Stimulated activated CD8-positive, alpha-beta memory T cell treated with anti-CD3 and anti-CD28 coated beads, Interleukin-4, amount 100 ng/mL, for 48 hours (primary cell): ENCODE measurements around the gene ST6GALNAC3.
"Not testable (repeated sequence)": the region's sequence is repeated elsewhere in the genome, so short reads cannot be mapped to it uniquely, and the experiment has no call there.

Experiments
- DNase-seq: peaks from one replicate; pipeline ENCODE4 v3.0.0-alpha.2; 2020

Gene ST6GALNAC3

DNA sequence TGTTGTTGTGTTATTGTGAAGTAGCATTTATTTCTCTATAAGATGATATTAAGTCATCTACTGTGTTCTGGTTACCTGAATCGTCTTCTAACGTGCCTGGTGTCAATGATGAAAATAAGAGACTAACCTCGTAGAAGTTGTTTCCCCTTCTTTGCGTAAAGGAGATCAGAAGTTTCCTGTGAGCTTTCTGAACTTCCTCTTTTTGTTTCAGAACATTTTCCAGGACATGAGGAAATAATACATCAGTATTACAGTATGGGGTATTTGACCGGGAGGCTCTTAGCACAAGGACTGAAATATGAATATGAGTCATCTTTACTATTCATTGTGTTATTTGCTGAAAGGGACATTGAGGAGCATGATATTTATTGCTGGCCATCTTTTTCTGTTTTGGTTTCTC, 1.3 kb downstream of the ST6GALNAC3 start:
- no peak for DNase-seq

- no peak for DNase-seq
These were observed 5.1 kb downstream of the ST6GALNAC3 start for GRCh38 chr1:76079475-76080227.

- no peak for DNase-seq
These were observed 6.1 kb downstream of the ST6GALNAC3 start for GRCh38 chr1:76080552-76081079.

- DNase-seq: no peak
These were observed 7.5 kb downstream of the ST6GALNAC3 start for GRCh38 chr1:76082062-76082461.

GRCh38 chr1:76083189-76083588, 8.6 kb downstream of the ST6GALNAC3 start:
- DNase-seq: no peak

GRCh38 chr1:76084029-76084627, 9.6 kb downstream of the ST6GALNAC3 start:
- no peak for DNase-seq

GRCh38 chr1:76084685-76085084, 10.1 kb downstream of the ST6GALNAC3 start:
- no peak for DNase-seq

GRCh38 chr1:76086109-76086508, 11.6 kb downstream of the ST6GALNAC3 start:
- DNase-seq: no peak

DNA sequence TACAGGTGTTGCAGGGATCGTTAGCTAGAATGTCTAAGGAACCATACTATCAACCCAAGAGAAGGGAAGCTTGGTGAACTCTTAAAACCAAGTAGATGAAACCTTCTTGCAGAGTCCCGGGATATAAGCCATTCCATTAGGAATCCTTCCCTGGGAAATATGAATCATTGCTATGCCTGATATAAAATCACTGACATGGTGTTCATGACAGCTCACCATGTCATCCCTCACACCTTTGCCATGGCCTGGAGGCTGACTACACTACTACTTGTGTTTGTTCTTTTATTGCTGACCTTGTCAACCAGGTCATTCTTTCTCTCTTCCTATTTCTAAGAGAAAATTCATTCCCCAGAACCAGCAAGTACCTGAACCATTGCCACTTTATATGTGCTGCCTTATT, 12.1 kb downstream of the ST6GALNAC3 start:
- DNase-seq: no peak

- DNase-seq: no peak
These were observed 16.0 kb downstream of the ST6GALNAC3 start for GRCh38 chr1:76090283-76091203.

DNA sequence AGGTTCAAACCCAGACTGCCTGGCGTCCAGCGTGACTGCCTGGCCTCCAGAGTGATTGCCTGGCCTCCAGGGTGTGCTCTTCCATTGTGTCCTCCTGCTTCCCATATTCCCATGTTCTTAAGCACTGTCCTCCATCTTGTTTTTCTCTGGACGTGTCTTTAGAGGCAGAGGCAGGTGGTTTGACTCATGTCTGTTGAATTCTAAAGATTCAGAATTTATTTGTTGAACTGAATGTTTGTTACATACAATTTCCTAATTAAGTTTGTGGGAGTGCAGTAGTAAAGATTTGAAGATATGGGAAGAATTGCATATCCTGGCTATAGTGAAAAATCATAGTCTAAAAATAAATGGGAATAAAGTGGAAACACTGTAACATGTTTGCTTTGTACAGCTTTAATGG, 18.3 kb downstream of the ST6GALNAC3 start:
- DNase-seq: no peak

GRCh38 chr1:76093522-76094312, 19.2 kb downstream of the ST6GALNAC3 start:
- DNase-seq: no peak

DNA sequence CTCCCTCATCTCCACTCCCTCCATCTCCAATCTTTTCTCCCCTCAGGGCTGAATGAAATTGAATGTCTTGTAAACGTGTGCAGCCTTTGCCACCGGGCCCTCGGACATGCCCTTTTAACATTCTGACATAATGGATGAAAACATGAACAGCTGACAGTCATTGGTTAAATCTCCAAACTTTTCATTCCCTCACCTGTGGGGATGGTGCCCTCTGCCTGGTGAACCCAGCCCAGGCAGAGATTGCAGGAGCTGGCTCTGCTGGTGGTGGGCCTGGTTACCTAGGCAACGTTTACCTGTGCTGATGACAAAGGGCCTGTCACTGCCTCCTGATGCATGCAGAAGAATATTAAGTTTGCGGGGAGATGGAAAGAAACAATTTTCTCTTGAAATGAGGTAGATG, 21.3 kb downstream of the ST6GALNAC3 start:
- no peak for DNase-seq

DNA sequence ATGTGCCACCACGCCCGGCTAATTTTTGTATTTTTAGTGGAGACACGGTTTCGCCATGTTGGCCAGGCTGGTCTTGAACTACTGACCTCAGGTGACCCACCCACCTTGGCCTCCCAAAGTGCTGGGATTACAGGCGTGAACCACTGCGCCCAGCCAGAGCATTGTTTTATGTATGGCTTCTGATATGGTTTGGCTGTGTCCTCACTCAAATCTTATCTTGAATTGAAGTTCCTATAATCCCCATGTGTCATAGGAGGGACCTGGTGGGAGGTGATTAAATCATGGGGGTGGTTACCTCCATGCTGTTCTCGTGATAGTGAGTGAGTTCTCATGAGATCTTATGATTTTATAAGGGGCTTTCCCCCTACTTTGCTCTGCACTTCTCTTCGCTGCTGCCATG, 22.5 kb downstream of the ST6GALNAC3 start:
- DNase-seq: not testable (repeated sequence)

GRCh38 chr1:76098845-76099244, 24.3 kb downstream of the ST6GALNAC3 start:
- no peak for DNase-seq

GRCh38 chr1:76101548-76101947, 27.0 kb downstream of the ST6GALNAC3 start:
- DNase-seq: no peak

GRCh38 chr1:76102046-76102445, 27.5 kb downstream of the ST6GALNAC3 start:
- no peak for DNase-seq

DNA sequence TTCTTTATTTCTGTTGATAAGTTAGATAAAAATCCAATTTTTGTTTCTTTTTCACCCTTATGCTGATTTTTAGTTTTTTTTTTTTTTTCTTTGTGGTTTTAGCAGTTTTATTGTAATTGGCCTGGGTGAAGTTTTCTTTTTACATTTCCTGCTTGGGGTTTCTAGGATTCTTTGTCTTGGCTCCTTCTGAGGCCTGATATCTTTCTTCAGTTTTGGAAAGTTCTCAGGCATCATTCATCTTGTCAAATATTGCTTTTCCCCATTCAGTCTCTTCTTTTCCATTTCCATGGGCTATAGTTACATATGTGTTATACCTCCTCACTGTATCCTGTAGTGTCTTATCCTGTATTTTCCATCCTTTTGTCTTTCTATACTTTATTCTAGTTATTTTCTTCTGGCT, 28.5 kb downstream of the ST6GALNAC3 start:
- no peak for DNase-seq

- DNase-seq: no peak
These were observed 30.8 kb downstream of the ST6GALNAC3 start for GRCh38 chr1:76105372-76105771.

DNA sequence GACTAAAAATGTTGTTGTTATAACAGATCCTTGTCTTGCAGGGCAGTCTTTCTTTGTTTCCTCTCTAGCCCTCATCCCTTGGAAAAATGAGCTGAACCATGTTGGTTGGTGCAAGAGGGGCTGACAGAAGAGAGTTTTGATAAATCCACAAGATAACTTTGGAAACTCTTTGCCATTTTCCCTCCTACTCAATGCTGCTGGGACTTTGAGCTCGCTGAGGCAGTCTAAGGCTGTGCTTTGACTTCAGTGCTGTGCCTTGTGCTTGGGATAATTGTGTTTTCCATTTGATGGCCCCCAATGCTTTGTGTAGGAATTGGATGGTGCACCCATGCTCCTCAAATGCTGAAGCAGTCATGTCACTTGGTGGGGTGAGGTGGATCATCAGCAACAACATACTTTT, 31.7 kb downstream of the ST6GALNAC3 start:
- no peak for DNase-seq

GRCh38 chr1:76106719-76107235, 32.2 kb downstream of the ST6GALNAC3 start:
- no peak for DNase-seq

DNA sequence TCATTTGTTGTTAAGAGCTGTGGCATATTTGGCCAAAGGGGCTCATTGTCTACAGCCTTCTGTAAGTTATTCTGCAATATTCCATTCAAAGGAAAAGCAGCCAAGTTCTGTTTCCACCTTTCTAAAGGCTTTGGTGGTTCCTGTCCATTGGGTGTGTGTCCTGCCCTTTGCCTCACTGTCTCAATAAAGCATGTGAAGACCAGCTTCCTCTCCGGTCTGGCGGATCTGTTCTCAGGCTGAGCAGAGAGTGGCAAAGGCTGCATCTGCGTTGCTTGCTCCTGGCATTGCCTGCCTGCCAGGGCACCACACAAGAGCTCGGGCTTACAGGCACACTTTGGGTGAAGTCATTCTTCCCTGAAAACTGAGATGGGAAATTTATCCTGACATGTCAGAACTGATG, 34.9 kb downstream of the ST6GALNAC3 start:
- no peak for DNase-seq
